Measurements from ENCODE around the gene SCARF2.

The SCARF2 gene

GRCh38 chr22:20401376-20402014 is 36.1 kb downstream of the SCARF2 start:
- no peaks in the 10 kb centered on the region for H3F3A ChIP-seq (ENCODE audit: control insufficient read depth, insufficient read depth)
- H3K27me3 ChIP-seq (ENCODE audit: control insufficient read depth, low read length), result peaks cover 8% of the 10 kb centered on the region
- H3K9me3 ChIP-seq (ENCODE audit: control insufficient read depth, insufficient read depth, low read length), result no peaks in the 10 kb centered on the region
- H3K4me1 ChIP-seq (ENCODE audit: control insufficient read depth, low read length), result peaks cover 4% of the 10 kb centered on the region; the same call in 1 of the 2 replicates
- H3K79me2 ChIP-seq (ENCODE audit: control insufficient read depth, low read length), result no peaks in the 10 kb centered on the region
- no peak overlapping the region for H3K4me3 ChIP-seq (ENCODE audit: low read length)
- H4K20me1 ChIP-seq (ENCODE audit: control insufficient read depth, insufficient read depth, low read depth, low read length), result no peaks in the 10 kb centered on the region
- no peaks in the 10 kb centered on the region for H3K36me3 ChIP-seq (ENCODE audit: control insufficient read depth, low read length)
- no peak overlapping the region for H3K4me2 ChIP-seq (ENCODE audit: low read length)
- no peaks in the 10 kb centered on the region for H3K9me2 ChIP-seq (replicated peaks; ENCODE audit: control insufficient read depth, low read length)
- no peak for TF ChIP-seq EZH2phosphoT487 (IDR thresholded peaks at IDR 0.05; ENCODE audit: borderline replicate concordance, low read length)
- TF ChIP-seq CTCF (IDR thresholded peaks at IDR 0.05; ENCODE audit: low read depth, low read length, poor library complexity, severe bottlenecking), result no peak
- H3K27ac ChIP-seq (ENCODE audit: low read depth, low read length), result no peak overlapping the region

- no peaks in the 10 kb centered on the region for H3K9me3 ChIP-seq (ENCODE audit: control insufficient read depth, insufficient read depth, low read length)
- H3K4me2 ChIP-seq (ENCODE audit: low read length), result no peak overlapping the region
- peaks cover 4% of the 10 kb centered on the region; the same call in 1 of the 2 replicates for H3K4me1 ChIP-seq (ENCODE audit: control insufficient read depth, low read length)
- H3K9me2 ChIP-seq (replicated peaks; ENCODE audit: control insufficient read depth, low read length), result no peaks in the 10 kb centered on the region
- H4K20me1 ChIP-seq (ENCODE audit: control insufficient read depth, insufficient read depth, low read depth, low read length), result 0 out of 2 replicates have a peak, but pooled peaks cover 3% of the 10 kb centered on the region
- no peaks in the 10 kb centered on the region for H3K36me3 ChIP-seq (ENCODE audit: control insufficient read depth, low read length)
- H3F3A ChIP-seq (ENCODE audit: control insufficient read depth, insufficient read depth), result no peaks in the 10 kb centered on the region
- no peak overlapping the region for H3K27ac ChIP-seq (ENCODE audit: low read depth, low read length)
- TF ChIP-seq CTCF (IDR thresholded peaks at IDR 0.05; ENCODE audit: low read depth, low read length, poor library complexity, severe bottlenecking) (no peak), EZH2phosphoT487 (IDR thresholded peaks at IDR 0.05; ENCODE audit: borderline replicate concordance, low read length) (no peak)
- H3K79me2 ChIP-seq (ENCODE audit: control insufficient read depth, low read length), result no peaks in the 10 kb centered on the region
- peaks cover 15% of the 10 kb centered on the region for H3K27me3 ChIP-seq (ENCODE audit: control insufficient read depth, low read length)
- H3K4me3 ChIP-seq (ENCODE audit: low read length), result no peak overlapping the region
These were observed 36.8 kb downstream of the SCARF2 start for GRCh38 chr22:20400606-20401375.

DNA sequence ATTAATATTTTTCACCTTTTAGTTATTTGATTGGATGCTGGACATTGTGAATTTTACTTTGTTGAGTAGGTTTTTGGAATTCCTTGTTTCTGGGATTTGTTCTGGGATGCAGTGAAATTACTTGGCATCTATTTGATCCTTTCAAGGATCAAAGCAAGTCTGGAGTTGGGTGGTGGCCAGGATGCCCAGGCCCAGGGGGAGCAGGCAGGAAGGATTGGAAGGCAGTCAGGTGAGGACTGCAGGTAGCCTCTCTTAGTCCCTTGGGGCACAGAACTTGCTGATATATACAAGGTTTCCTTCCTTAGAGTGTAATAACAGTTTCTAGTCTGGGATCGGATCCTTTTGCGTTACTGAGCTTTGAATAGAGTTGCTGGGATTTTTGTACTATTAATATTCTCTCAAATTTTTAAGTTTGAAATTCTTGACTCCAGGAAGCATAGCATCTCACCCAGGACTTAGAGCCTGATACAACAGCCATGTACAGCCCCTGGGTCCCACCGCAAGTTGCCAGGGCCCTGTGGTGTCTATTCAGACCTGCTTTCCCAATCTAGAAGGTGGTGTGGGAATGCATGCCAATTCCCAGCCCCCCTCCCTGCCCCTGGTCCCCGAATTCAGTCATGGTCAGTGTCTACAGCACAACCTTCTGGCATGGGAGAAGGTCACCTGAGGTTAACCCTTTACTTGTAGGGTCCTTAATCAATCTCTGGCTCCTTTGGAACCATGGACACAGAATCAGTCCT is 37.6 kb downstream of the SCARF2 start:
- Histone ChIP-seq H3K4me3 (ENCODE audit: low read length) (no peak overlapping the region), H3K4me2 (ENCODE audit: low read length) (no peak overlapping the region), H3K9me3 (ENCODE audit: control insufficient read depth, insufficient read depth, low read length) (no peaks in the 10 kb centered on the region), H3K79me2 (ENCODE audit: control insufficient read depth, low read length) (no peaks in the 10 kb centered on the region), H3K27me3 (ENCODE audit: control insufficient read depth, low read length) (peaks cover 21% of the 10 kb centered on the region), H3K9me2 (replicated peaks; ENCODE audit: control insufficient read depth, low read length) (no peaks in the 10 kb centered on the region), H3K27ac (ENCODE audit: low read depth, low read length) (no peak overlapping the region), H3K36me3 (ENCODE audit: control insufficient read depth, low read length) (no peaks in the 10 kb centered on the region), H4K20me1 (ENCODE audit: control insufficient read depth, insufficient read depth, low read depth, low read length) (0 out of 2 replicates have a peak, but pooled peaks cover 3% of the 10 kb centered on the region), H3F3A (ENCODE audit: control insufficient read depth, insufficient read depth) (no peaks in the 10 kb centered on the region), H3K4me1 (ENCODE audit: control insufficient read depth, low read length) (peaks cover 4% of the 10 kb centered on the region; the same call in 1 of the 2 replicates)
- TF ChIP-seq CTCF (IDR thresholded peaks at IDR 0.05; ENCODE audit: low read depth, low read length, poor library complexity, severe bottlenecking) (no peak), EZH2phosphoT487 (IDR thresholded peaks at IDR 0.05; ENCODE audit: borderline replicate concordance, low read length) (no peak)
